ENCODE measurements around the gene ADAM12.

ADAM12 gene

DNA sequence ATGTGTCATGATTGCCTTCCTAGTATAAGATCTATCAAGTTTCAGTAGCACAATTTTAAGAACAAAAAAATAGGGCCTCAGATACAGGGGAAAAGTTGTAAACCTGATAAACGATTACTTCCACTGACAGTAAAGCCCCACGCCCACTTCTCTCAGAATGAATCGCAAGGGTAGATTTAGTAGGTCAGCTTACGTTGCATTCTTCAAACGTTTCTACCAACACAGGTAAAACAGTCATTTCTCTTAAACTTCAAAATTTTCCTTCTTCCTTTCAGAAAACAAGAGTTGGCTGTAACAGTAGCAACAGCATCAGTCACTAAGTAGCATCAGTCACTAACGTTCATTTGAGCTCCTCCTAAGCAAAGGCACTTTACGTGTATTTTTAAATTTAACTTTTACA is 221.5 kb downstream of the ADAM12 start:
- no peak for DNase-seq

DNA sequence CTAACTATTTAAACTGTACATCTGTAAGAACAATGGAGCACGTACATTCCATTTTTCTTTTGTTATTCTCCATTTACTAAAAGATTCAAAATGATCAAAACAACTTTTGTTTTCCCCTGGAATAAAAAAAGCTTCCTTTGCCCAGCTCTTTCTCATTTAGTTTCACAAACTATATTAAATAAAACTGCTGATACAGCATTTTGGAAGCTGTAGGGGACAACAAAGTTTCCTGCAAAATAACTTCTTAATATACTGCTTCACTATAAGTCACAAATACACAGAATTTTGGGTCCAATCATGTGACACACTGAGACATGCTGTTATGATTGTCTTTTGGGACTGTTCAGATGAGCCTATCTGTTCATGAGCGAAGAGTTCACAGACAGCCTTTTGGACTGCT is 222.4 kb downstream of the ADAM12 start:
- DNase-seq = no peak

DNA sequence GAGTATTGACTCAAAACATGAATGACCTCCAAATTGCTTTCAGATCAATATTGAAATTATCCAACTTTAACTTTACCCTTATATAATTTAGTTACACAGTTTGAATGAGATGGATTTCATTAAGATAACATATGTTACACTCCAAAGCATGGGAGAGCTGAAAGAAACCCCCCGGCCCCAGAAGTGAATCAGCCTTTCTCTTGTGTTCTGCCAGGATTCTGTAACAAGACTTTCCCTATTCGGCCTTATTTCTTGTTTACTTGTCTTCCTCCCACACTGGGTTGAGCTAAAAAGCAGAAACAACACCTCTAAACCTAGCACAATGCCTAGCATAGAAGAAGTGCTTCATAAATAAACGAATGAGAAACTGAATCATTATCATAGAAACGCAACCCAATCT is 224.8 kb downstream of the ADAM12 start:
- DNase-seq = no peak

DNA sequence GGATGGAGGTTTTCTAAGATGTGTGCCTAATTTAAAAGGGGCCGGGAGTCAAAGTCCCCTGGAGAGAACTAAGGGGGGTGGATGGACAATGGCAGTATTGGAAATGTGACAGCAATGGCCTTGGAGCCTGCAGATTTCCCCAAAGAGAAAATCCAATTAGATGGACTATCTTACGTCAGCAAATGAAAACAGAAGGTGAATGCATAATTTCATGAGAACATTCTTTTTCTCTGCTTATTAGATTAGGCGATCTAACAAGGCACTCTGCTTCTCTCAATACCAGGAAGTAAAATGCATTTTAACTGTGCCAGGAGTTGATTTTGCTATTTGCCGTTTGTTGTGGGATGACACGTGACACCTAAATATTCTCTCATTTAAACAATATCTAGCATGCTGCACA is 226.6 kb downstream of the ADAM12 start:
- DNase-seq = no peak

DNA sequence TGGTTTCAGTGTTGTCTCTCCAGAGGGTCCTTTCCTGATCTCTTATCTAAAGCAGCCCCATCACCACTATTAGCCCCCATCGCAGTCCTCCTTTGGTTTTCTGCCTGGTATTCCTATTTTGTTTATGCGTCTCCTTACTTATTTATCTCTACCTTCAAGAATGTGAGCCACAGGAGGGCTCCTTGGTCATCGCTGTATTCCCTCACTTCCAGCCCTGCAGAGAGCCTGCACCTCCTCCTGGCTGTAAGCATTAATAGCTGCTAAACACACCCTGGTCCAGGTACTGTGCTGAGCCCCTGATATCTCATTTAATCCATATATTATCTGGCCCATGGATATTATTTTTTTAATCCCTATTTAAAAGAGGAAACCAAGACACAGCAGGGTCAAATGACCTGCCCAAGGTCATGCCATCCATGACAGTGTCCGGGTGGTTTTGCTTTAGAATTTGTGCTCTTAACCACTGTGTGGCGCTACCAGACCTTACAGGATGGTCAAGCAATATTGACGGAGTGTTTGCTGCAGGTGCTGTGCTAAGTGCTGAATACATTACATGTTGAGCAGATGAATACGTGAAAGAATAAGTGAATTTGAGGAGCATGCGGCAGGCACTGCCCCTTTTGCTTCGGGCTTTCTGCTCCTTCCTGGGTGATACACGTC is 227.2 kb downstream of the ADAM12 start:
- DNase-seq = no peak

DNA sequence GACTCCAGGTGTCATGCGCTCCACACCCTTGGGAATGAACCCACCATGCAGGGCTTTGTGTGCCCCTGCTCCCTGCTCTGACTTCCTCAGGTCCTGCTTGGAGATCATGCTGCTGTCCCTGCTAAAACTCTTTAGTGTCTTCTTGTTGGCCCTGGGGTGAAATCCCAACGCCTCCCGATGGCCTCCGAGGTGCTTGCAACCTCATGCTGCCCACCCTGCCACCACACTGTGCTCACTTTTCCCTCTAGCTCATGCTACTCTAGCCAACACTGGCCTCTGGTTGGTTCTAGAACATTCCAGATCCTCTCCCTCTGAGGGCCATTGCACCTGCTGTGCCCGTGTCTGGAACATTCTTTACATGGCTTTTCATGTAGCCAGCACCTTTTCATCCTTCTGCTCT is 227.7 kb downstream of the ADAM12 start:
- DNase-seq = no peak

DNA sequence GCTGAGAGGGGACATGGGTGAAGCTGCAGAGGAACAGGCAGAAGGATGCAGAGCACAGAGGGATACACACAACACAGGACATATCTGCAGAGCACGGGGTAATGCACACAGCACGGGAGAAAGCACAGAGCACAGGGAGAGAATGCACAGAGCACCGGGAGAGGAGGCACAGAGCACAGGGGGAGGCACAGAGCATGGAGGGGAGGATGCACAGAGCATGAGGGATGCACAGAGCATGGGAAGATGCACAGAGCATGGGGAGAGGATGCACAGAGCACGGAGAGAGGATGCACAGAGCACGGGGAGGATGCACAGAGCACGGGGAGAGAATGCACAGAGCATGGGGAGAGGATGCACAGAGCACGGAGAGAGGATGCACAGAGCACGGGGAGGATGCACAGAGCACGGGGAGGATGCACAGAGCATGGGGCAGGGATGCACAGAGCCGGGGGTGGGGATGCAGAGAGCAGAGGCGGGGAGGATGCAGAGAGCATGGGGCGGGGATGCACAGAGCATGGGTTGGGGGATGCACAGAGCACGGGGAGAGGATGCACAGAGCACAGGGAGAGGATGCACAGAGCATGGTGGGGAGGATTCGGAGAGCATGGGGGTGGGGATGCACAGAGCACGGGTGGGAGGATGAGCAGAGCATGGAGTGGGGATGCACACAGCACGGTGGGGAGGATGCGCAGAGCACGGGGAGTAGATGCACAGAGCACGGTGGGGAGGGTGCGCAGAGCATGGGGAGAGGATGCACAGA is 230.0 kb downstream of the ADAM12 start:
- DNase-seq = no peak

DNA sequence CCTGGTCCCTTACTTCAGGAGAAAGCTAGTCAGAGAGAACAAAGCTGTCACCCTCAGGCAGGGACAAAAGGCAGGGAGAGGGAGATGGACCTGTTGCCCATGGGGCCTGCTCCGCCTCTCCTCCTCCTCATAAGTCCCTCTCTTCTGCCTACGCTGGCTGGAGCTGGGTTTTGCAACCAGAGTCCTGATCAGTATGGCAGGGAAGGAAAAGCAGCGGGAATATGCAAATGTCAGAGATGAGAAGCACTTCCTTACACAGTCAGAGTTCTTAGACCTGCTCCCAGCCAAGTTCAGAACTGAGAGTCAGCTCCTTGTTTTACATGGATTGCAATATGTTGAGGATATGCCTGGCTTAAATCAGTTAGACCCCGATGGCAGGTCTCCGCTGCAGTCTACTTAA is 231.1 kb downstream of the ADAM12 start:
- DNase-seq = no peak

DNA sequence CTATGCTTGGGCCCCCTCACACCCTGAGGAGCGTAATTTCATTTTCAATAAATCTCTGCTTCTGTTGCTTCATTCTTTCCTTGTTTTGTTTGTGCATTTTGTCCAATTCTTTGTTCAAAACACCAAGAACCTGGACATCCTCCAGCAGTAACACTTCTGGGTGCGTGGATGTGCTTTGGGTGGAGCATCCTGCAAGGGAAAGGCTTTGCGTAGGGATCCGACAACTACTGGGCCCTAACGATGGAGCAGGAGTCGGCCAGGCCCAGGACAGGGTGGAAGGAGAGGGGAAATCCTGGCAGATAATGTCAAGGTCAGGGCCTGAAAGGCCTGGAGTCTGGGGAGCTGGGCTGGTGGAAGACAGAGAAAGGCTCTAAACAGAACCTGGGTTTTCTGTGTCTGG is 231.8 kb downstream of the ADAM12 start:
- no peak for DNase-seq

DNA sequence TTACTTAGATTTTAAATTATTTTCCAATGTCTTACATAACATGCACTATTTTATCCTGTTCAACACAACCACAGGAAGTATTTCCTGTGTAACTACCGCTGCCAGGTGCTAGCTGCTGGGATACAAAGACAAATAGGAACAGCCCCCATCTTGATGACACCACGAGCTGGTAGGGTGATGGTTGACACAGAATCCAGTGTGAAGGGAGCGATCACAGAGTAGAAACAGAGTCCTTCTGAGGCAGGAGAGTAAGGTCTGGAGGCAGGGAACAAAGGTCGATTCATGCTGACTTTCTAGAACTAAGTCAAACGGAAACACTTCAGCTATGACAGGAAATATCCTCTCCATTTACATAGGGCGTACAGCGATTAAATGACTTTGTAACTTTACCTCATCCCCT is 232.3 kb downstream of the ADAM12 start:
- no peak for DNase-seq

DNA sequence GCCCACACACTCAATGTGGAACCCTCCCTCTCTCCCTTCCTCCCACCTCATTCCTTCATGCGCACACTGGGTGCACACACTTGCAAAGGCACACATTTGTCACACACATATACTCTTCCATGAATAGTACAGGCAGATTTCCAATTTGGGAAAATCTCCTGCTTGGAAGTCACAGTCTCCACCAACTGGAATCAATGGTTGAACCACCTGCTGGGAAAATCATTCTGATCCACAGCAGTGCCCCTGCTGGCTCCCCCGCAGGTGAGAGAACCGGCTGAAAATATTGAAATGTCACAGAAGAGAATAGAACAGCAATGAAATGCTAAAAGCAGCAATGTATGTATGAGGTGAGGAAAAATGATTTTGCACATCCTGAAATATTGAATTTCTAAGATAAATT is 232.7 kb downstream of the ADAM12 start:
- no peak for DNase-seq

DNA sequence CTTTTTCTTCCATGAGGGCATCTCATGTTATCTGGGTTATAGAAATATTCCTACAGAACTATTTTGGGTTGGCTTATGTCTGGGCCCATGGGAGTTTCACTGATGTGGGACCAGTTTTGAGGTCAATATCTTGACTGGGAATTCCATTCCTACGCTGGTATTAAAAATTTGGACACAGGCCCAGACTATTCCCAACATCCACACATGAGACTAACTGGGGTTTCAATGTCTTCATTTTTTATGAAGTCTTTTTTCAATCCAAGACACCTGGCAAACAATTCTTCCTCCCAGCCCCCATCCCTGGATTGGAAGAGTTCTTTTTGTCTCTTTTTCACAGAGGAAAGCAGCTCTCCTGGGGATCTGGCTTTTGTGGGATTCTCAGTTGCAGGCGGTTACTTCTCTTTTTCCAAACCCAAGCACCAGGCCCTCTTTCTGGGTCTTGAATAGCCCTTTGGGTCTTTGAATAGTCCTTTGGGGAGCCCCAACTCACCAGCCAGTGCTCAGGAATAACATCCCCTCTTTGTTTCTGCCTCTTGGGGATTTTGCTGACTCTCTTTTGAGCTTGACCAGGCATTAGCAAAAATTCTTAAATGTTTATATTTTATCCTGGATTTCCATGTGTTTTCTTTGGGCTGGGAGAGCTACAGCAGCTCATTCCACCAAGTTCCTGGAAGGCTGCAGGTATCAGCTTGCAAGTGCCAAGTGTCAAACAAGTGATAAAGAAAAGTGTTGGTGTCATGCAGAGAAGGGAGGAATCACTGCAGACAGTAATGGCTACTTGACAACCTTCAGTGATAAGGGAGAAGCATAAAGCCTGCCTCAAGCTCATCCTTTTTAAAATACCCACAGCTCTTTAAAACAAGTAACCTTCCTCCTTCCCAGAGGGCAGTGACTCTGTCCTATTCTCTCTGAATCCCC is 234.3 kb downstream of the ADAM12 start:
- no peak for DNase-seq

DNA sequence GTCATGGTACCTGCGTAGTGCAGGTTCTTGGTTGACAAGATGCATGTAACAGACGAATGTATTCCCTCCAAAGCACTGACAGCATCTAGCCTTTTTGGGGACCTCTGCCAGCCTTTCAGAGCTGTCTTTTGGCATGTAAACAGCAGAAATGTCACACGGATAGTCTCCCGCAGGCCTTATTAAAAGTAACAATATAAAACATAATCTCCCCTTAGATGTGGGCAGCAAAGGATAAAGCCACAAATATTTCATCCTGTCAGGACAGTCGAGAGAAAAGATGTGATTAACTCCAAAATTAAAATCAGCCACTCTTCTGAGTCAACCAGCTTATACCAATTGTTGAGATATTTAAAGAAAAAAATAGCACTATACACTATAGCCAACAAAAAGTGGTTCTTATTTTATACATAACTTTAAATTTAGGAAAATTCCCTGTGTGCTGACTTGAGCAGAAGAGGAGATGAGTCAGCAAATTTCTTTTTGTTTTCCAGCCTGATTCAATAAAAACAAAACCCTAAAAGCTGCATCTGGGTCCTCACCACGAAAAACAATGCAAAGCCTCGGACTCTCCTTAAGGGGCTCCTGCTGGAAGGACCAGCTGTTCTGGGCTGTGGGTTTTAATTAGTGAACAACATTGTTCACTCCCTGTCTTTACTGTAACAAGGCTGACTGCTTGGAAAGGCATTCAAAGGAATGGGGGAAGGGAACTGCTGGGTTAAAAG is 240.2 kb downstream of the ADAM12 start:
- no peak for DNase-seq

DNA sequence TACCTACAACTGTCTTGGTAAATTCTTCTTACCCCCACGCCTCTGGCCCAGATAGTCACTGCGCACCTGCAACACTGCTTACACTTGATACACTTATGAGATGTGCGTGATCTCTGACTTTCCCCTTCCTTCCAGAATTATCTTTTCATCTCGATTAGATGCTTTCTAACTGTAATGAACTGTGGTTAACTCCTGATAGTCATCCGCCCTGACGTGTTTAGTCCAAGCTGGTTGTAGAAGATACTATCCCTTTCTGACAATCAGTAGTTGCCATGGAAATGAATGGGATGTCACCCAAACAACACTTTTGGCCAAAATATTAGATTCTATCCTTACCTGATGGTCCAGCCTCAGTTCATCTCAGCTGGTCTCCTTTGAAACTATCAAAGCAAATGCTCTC is 241.5 kb downstream of the ADAM12 start:
- DNase-seq = no peak

DNA sequence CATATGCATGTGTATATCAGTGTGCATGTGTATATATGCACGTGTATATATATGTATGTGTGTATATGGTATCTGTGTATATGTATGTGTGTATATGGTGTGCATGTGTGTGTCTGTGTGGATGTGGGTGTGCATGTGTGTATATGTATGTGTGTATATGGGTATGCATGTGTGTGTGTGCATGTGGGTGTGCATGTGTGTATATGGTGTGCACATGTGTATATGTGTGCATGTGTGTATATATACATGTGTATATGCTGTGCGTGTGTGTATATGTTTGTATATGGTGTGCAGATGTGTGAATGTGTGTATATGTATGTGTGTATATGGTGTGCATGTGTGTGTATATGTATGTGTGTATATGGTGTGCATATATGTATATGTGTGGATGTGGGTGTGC is 245.2 kb downstream of the ADAM12 start:
- DNase-seq = no peak

DNA sequence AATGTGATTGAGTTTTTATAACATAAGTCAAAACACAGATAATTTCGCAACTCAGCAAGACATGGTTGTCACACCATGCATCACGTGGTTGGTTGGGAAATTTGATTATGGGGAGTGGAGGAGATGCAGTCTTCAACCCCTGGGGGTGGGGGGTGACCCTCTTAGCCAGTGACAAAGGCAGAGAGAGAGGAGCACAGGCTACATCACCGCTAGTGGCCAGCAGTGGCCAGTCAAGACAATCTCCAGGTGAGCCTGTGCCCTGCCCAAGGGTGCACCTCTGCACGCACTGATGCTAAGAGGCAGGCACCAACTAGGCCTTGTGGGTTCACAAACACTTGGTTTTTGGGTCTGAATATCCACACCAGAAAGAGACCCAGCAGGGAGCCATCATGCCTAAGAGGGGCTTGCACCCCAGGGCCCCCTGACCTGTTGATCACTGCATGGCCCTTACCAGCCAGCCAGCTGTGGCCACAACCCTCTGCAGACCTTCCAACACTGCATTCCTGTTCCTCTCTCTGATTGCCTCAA is 247.5 kb downstream of the ADAM12 start:
- no peak for DNase-seq

DNA sequence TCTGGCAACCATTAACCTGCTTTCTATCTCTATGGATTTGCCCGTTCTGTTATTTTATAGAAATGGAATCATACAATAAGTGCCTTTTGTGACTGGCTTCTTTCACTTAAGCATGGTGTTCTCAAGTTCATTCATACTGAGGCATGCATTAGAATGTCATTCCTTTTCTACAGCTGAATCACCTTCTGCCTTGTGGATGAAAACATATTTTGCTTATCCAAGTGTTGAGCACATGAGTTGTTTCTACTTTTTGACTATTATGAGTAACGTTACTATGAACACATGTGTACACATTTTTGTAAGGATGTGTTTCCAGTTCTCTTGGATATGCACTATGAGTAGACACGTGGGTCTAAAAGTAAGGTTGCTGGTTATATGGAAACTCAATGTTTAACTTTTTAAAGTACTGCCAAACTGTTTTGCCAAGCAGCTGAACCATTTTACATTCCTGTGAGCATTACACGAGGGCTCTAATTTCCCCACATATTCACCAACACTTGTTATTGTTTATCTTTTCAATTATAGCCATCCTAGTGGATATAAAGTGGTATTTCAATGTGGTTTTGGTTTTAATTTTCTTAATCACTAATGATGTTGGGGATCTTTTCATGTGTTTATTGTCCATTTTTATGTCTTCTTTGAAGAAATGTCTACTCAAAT is 250.6 kb downstream of the ADAM12 start:
- no peak for DNase-seq

DNA sequence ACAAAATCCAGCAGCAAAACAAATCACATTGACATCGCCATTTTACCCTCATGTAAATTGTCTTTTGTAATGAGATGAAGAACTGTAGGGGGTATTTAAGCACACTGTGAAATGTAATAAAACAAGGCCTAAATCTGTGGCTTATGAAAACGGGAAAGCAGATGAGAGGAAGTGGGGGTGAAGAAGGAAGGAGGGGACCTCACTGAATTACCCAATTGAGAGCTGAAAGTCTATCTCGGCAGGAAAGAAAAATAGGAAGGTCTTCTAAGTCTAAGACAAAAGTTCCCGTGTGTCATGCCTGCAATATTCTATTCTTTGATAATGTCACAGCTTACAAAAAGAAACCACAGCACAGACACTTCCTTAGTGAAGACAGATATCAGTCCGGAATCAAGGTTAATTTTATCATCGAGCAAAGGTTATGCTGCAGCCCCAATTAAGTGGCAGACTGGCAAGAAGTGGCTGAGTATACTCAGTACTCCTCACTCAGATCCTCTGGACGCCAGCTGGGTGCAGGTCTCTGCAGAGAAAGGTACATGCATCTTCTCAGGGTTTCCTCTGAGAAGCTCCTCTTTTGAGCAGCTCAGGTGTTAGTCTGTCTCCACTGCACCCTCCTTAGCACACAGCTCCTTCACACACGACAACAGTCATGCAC is 252.2 kb downstream of the ADAM12 start:
- DNase-seq = no peak

DNA sequence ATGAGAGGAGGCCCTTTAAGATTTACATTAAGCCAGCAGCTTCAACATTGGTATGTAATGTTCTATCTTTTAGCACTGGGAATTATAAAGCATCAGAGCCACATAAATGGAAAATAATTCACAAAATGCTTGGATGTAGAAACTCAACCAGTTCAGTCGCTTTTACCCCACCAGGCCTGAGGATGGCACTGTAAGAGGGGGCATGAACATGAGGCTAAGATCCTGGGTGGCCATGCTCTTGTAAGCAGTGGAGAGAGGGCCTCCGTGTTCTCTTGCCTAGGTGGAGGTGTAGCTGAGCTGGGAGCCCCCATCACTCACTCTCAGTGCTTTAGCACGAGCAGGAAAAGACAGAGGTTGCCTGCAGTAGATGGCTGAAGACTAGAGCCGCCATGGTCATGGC is 253.1 kb downstream of the ADAM12 start:
- DNase-seq = no peak

DNA sequence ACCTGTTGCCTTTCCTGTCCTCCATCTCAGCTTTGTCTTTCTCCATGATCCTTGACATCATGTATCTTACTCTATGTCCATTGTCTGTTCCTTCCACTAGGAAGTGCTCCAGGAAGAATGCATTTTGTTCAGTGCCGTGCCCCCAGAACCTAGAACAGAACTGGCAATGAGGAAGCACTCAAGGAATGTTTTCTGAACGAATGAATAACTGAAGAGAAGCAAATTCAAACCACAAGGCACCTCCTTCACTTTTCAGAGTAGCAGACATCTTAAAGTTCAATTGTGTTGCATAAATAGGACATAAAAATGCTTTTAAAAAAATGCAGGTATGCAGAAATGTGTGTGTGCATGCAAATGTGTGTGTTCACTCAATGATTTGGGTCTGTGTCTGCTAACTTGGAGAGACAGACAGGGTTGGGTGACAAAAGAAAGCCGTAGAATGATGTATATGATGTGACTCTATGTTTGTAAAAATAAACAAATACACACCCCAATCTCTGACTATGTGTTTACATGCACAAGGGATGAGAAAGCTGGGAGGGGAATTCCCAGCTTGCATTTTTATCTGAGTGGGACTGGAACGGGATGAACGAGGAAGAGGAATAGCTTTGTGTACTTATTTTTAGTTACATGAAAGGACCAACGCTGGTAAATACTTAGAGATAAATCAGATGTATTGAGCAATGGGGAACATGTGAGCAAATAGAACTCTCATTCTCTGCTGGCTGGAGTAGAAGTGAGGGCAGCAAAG is 254.2 kb downstream of the ADAM12 start:
- no peak for DNase-seq

DNA sequence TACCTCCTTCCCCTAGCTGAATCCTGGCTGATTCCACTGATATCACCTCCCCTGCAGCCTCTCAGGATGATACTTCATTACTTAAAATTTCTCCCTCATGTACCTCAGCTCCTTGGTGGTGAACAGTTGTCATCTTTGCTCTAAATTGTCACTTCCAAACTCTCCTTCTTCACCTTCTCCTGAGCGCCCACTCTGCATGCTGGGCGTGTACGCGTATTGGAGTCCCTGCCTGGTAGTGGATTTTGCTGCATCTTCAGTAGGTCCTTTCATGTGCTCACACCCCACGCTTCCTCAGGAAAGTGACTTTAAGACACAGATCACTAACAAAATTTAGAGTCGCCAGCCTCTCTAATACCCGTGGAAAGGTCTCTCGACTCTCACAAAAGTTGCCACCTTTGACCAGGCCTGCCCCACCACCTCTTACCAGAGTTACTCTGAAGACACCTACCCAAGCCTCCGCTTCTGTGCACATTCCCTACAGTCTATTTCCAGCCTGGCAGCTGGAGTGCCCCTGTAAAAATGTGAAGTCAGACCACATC is 255.1 kb downstream of the ADAM12 start:
- DNase-seq = no peak

Measured in NCI-H187 treated with DMSO at 0.1 percent for 48 hours (cell line).